GM23248 (cell line): ENCODE results near the gene SKP1. TPM values are rescaled to one million over a fixed set of nuclear protein-coding genes. Genes with fewer than 3 reads are reported as not detected.

ENCODE experiments used
- DNase-seq: peaks from one replicate; pipeline ENCODE4 v3.0.0-alpha.2; 2015
- H2AFZ ChIP-seq: fragments of 200-600 bp; sonication (generic); 2 replicates; pipeline ENCODE4 v1.6.1; 2016; ENCODE audit warnings: antibody characterized with exemption
- H3F3A ChIP-seq: fragments of 200-600 bp; sonication (generic); 2 replicates; pipeline ENCODE4 v1.6.1; 2016; ENCODE audit warnings: mild to moderate bottlenecking, antibody characterized with exemption, mixed run types; ENCODE audit not compliant: insufficient read depth
- H3K27ac ChIP-seq: fragments of 200-600 bp; sonication (generic); 2 replicates; pipeline ENCODE4 v1.5.1; 2016; ENCODE audit warnings: mild to moderate bottlenecking
- H3K27me3 ChIP-seq: fragments of 200-600 bp; sonication (generic); replicated peaks from 2 replicates; pipeline ENCODE4 v1.6.1; 2016; ENCODE audit warnings: mild to moderate bottlenecking; ENCODE audit not compliant: insufficient read depth
- H3K36me3 ChIP-seq: fragments of 200-600 bp; sonication (generic); 2 replicates; pipeline ENCODE4 v1.6.1; 2016; ENCODE audit warnings: low read depth, mild to moderate bottlenecking
- H3K4me1 ChIP-seq: fragments of 200-600 bp; sonication (generic); 2 replicates; pipeline ENCODE4 v1.6.1; 2016; ENCODE audit warnings: mild to moderate bottlenecking; ENCODE audit not compliant: insufficient read depth
- H3K4me2 ChIP-seq: fragments of 200-600 bp; sonication (generic); one replicate; pipeline ENCODE4 v1.6.1; 2016; ENCODE audit warnings: mild to moderate bottlenecking; ENCODE audit not compliant: unreplicated experiment
- H3K4me3 ChIP-seq: fragments of 200-600 bp; sonication (generic); 2 replicates; pipeline ENCODE4 v1.5.1; 2016; ENCODE audit warnings: mild to moderate bottlenecking
- H3K79me2 ChIP-seq: fragments of 200-600 bp; sonication (generic); 2 replicates; pipeline ENCODE4 v1.6.1; 2016; ENCODE audit warnings: mild to moderate bottlenecking; ENCODE audit not compliant: insufficient read depth
- H3K9ac ChIP-seq: fragments of 200-600 bp; sonication (generic); 2 replicates; pipeline ENCODE4 v1.6.1; 2016; ENCODE audit warnings: mild to moderate bottlenecking
- H3K9me2 ChIP-seq: fragments of 200-600 bp; sonication (generic); 2 replicates; pipeline ENCODE4 v1.6.1; 2016; ENCODE audit warnings: mixed run types, mild to moderate bottlenecking, moderate library complexity; ENCODE audit not compliant: insufficient read depth
- H3K9me3 ChIP-seq: fragments of 200-600 bp; sonication (generic); one replicate; pipeline ENCODE4 v1.6.1; 2017; ENCODE audit warnings: low read depth
- H4K20me1 ChIP-seq: fragments of 200-600 bp; sonication (generic); 2 replicates; pipeline ENCODE4 v1.6.0; 2016; ENCODE audit not compliant: insufficient read depth
- EZH2 ChIP-seq: fragments of 200-600 bp; sonication (generic); IDR thresholded peaks from 2 replicates; pipeline ENCODE4 v1.6.1; 2018; ENCODE audit warnings: antibody characterized with exemption, mild to moderate bottlenecking; ENCODE audit not compliant: insufficient read depth, poor library complexity, severe bottlenecking
- EZH2phosphoT487 ChIP-seq: fragments of 200-600 bp; sonication (generic); IDR thresholded peaks from 2 replicates; pipeline ENCODE4 v1.6.1; 2018; ENCODE audit warnings: antibody characterized with exemption, moderate library complexity, mild to moderate bottlenecking, low read depth; ENCODE audit not compliant: insufficient read depth
- WGBS, 2 experiments: methylation state at CpG; one replicate each; pipeline ENCODE4 v1.1.6; 2015 to 2017; ENCODE audit warnings: low lambda C conversion rate in 2 of 2, low coverage in 1 of 2; ENCODE audit errors: missing lambda C conversion rate in 2 of 2; 5-methylcytosine and 5-hydroxymethylcytosine counted together
- in situ Hi-C: fragments of 300-500 bp; cut with MboI; formaldehyde crosslinking; loops from 2 replicates; pipeline ENCODE4 v1.15.0; 2020
- polyA plus RNA-seq: library from polyadenylated mRNA; unstranded; fragments of >200 nt; fragmentation: Nextera tagmentation; extraction: Ambion mirVana; gene quantifications from 2 replicates; pipeline ENCODE4 v1.2.1, GENCODE V29; 2016
- total RNA-seq: library from RNA; depleted of rRNA; stranded (reverse); fragments of >200 nt; shearing (Covaris generic); gene quantifications from 2 replicates; pipeline ENCODE4 v1.2.3, GENCODE V29; 2014

SKP1 gene
- total and polyA plus RNA-seq, 2 experiments from 2014 or later: 238 to 1,145 TPM

DNA sequence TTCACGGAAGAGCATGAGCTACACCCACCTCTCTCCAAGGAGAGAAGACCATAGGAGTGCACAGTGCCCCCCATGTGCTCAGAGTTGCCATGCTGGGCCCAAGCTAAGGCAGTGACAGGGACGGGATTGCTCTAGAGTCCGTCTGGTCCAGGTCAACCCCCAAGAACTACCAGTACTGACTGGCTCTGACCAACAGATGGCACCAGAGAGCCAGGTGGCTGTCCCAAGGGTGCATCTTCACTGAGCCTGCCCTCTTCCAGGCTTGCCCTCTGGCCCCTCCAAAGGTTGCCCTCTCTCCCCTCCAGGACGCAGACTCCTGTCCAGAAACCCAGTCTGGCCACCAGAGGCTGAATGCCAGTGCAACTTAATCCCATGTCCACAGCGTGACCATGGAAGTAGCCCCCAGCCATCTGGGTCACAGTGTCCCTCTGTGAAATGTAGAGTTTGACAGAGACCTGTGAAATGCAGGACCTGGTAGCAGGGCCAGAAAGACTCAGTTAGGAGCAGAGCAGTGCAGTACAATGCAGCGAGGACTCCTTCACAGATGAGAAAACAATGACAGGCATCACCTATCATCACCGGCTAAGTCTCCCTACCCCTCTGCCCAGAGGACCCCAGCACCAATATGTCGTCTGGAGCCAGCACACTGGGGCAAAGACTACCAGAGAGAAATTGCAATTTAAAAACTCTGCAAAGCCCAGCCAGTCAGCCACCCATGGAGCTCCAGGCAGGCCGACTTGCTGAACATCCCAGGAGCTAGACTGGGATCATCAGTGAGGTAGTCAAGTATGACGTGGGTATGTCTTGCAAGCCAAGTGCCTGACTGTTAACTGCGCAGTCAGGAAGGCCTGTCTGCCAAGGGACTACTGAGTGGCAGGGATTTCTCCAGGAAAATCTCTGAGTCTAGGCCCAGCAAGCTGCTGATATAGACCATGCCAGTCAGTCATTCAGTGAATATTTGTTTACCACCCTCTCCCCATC is 7.7 kb upstream of the SKP1 start:
- Histone ChIP-seq H3K4me1 (no peaks in the 10 kb centered on the region), H3K27me3 (no peaks in the 10 kb centered on the region), H3K36me3 (no peaks in the 10 kb centered on the region), H3K9me2 (no peaks in the 10 kb centered on the region), H2AFZ (no peak overlapping the region), H3K27ac (no peak overlapping the region), H3K4me2 (no peak overlapping the region), H3K4me3 (no peak overlapping the region), H3K9ac (no peak overlapping the region), H3F3A (peaks cover 2% of the 10 kb centered on the region; the same call in 1 of the 2 replicates), H4K20me1 (no peaks in the 10 kb centered on the region), H3K9me3 (no peaks in the 10 kb centered on the region), H3K79me2 (no peaks in the 10 kb centered on the region)
- 44 to 45% methylated on average over 11 of the region's 11 CpGs for WGBS, 2 experiments
- in situ Hi-C loops: loop anchor here (5.0 to 25.0 kb wide), 2 partner anchors 103 to 403 kb away; no protein-coding TSS in a partner anchor
- TF ChIP-seq EZH2phosphoT487 (no peak), EZH2 (no peak)
- peak; percentile 68 for DNase-seq

DNA sequence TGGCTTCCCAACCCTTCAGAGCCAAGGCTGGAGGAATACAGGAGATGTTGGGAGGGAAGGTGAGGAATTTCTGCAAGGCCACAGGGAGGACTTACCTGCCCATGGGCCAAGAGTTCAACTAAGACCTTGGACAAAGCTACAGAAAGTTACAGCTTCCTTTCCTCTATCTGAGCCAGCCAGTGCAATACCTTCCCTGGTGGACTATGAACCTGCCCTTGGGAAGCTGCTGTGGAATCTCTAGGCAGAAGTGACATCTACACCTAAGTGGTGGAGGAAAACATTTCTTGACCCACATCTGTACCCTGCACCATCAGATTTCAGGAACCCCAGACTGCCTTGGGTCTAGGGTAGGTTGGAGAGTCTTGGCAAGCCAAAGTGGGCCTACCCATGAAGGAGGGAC is 6.7 kb upstream of the SKP1 start:
- Histone ChIP-seq H3K4me2 (no peak overlapping the region), H3K9ac (no peak overlapping the region), H3K4me3 (no peak overlapping the region), H3K27me3 (no peaks in the 10 kb centered on the region), H3K4me1 (no peaks in the 10 kb centered on the region), H3K9me3 (no peaks in the 10 kb centered on the region), H3K79me2 (no peaks in the 10 kb centered on the region), H3K27ac (no peak overlapping the region), H3K36me3 (no peaks in the 10 kb centered on the region), H3F3A (no peaks in the 10 kb centered on the region), H4K20me1 (no peaks in the 10 kb centered on the region), H2AFZ (no peak overlapping the region), H3K9me2 (no peaks in the 10 kb centered on the region)
- DNase-seq: no peak
- TF ChIP-seq EZH2phosphoT487 (no peak), EZH2 (no peak)
- in situ Hi-C loops: loop anchor here (25.0 kb wide), 1 partner anchor 404 kb away; no protein-coding TSS in a partner anchor

DNA sequence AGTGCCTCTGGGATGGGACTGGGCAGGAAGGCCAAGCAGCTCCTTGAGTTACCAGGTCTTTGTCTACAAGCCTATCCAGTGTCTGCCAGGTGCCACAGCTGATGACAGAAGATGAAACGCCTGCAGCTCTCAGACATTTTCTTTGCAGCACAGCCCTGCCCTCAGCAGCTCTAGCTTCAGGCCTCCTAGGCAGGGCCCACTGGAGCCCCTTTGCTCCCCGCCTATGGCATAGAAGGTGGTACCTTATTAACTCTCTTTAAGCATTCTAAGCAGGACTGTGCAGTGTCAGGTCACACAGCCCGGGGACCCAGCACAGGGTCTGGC is 1.3 kb upstream of the SKP1 start:
- H3K36me3 ChIP-seq: no peaks in the 10 kb centered on the region
- H3K9me3 ChIP-seq: no peaks in the 10 kb centered on the region
- TF ChIP-seq EZH2 (no peak), EZH2phosphoT487 (no peak)
- H3K4me2 ChIP-seq: peak overlapping the region; percentile 79
- peaks cover 17% of the 10 kb centered on the region for H3K4me1 ChIP-seq
- peaks cover 17% of the 10 kb centered on the region for H4K20me1 ChIP-seq
- 0 out of 2 replicates have a peak overlapping the region, but pooled peaks have one; percentile 87 for H3K4me3 ChIP-seq
- no peak for DNase-seq
- in situ Hi-C loops: loop anchor here (25.0 kb wide), 1 partner anchor 409 kb away; no protein-coding TSS in a partner anchor
- peaks cover 21% of the 10 kb centered on the region for H3F3A ChIP-seq
- peak overlapping the region; percentile 95; the same call in 1 of the 2 replicates for H3K9ac ChIP-seq
- peak overlapping the region; percentile 91 for H3K27ac ChIP-seq
- H3K79me2 ChIP-seq: peaks cover 36% of the 10 kb centered on the region
- H2AFZ ChIP-seq: peak overlapping the region; percentile 73
- no peaks in the 10 kb centered on the region for H3K9me2 ChIP-seq
- 76 to 94% methylated on average over 3 of the region's 3 CpGs for WGBS, 2 experiments
- H3K27me3 ChIP-seq: no peaks in the 10 kb centered on the region

DNA sequence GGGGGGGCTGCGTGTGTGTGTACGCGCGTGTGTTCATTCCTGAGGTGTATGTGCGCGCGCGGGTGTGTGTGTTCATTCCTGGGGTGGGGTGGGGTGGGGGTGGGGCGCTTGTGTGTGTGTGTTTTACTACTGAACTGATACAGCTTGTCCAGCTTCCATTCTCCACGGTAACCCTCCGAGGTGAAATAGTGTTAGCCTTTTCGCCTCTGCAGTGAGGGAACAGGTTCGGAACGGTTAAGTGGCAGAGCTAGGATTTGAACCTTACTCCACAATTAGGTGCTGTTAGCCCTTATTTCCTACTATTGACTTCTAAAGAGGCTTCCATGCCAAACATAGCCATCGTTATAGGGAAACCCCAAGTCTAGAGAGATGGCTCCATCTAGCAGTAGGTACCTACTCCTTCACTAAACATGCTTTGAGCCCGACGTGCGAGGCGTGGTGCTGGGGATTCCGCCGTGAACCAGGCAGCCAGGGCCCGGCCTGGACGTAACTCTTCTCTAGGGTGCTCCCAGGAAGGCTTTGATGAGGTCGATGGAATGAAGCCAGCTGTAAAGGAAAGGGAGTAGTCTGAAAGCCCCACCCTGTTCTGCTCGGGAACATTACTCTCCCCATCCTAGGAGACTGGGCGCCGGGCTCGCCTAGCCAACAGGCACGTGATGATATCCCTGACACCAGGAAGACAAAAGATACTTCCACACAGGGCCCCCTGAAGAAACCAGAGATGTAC is 782 bp upstream of the SKP1 start:
- Histone ChIP-seq H2AFZ (peak overlapping the region; percentile 73), H4K20me1 (peaks cover 17% of the 10 kb centered on the region), H3K9ac (peak overlapping the region; percentile 95), H3K79me2 (peaks cover 42% of the 10 kb centered on the region), H3K4me1 (peaks cover 17% of the 10 kb centered on the region), H3K4me3 (peak overlapping the region; percentile 87), H3K4me2 (peak overlapping the region; percentile 96), H3K27me3 (no peaks in the 10 kb centered on the region), H3K27ac (peak overlapping the region; percentile 91), H3K9me2 (no peaks in the 10 kb centered on the region), H3K9me3 (no peaks in the 10 kb centered on the region), H3K36me3 (peaks cover under 1% of the 10 kb centered on the region; the same call in 1 of the 2 replicates), H3F3A (peaks cover 21% of the 10 kb centered on the region)
- peak; percentile 61 for DNase-seq
- TF ChIP-seq EZH2phosphoT487 (no peak), EZH2 (no peak)
- in situ Hi-C loops: loop anchor here (25.0 kb wide), 1 partner anchor 410 kb away; no protein-coding TSS in a partner anchor
- WGBS, 2 experiments: 19% methylated on average over 29 of the region's 29 CpGs
